Pulmonary artery endothelial cell (primary cell): ENCODE measurements around the gene RBM19. TPM values are rescaled to one million over a fixed set of nuclear protein-coding genes. Genes with fewer than 3 reads are reported as not detected.
A peak's percentile ranks its signal among the peaks of the same experiment; 100 is the strongest.

Experiments used
- DNase-seq: peaks from one replicate; pipeline ENCODE4 v3.0.0-alpha.2; 2011; ENCODE audit warnings: low read depth, low spot score
- total RNA-seq: library from RNA; depleted of rRNA; stranded (reverse); fragments of >200 nt; gene quantifications from 2 replicates; pipeline ENCODE4 v1.2.3, GENCODE V29; 2014

Gene RBM19
- total RNA-seq, 1 donor from 2014 or later, result 21.4 TPM

DNA sequence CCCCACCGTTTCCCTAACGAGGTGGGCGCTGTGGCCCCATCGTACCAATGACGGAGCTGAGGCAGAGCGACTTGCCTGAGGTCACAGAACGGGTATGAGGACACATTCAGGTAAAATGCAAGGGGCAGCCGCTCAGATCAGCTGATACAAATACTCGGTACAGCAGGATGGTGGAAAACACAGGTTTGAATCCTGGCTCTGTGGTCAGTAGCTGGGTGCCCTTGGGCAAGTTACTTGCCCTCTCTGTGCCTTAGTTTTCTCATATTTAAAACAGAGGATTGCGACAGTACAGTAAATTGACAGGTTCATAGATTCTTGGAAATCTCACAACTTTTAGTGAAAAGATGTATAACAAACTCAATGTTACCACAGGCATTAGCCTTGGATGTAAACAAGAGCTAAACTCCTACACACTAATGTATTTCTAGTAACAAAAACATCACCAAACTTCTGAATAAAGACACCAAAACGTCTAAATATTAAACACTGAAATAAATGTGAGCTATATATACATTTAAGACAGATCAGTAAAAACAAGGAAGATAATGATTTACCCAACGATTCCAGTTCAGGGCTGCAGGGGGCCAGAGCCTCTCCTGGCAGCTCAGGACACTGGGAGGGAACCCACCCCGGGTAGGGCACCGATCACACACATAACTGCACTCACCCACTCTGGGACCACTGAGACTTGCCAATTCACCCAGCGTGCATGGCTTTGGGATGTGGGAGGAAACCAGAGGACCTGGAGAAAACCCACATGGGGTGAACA lies 128.4 kb downstream of the RBM19 start:
- DNase-seq, result no peak

- DNase-seq, result no peak
These were observed 129.0 kb downstream of the RBM19 start for GRCh38 chr12:113837084-113837483.

- DNase-seq, result no peak
These were observed 130.2 kb downstream of the RBM19 start for GRCh38 chr12:113835896-113836295.

GRCh38 chr12:113835433-113835832 lies 130.7 kb downstream of the RBM19 start:
- DNase-seq, result no peak

DNA sequence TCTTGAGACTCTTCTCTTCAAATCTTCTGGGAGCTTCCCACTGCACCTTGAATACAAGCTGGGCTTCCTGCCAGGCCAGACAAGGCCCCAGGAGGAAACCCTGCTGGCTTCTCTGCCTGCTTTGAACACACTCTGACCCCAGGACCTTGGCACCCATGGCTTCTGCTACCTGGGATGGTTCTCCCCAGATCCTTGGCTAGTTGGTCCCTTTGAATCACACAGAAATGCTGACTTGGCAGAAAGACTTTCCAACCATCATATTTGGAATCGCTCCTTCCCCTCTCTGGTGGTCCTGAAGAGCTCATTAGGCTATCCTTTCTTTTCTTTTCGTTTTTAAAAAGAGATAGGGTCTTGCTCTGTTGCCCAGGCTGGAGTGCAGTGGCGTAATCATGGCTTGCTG lies 132.7 kb downstream of the RBM19 start:
- no peak for DNase-seq

- no peak for DNase-seq
These were observed 134.6 kb downstream of the RBM19 start for GRCh38 chr12:113831476-113831875.

GRCh38 chr12:113831016-113831415 lies 135.1 kb downstream of the RBM19 start:
- DNase-seq, result peak; percentile 13

DNA sequence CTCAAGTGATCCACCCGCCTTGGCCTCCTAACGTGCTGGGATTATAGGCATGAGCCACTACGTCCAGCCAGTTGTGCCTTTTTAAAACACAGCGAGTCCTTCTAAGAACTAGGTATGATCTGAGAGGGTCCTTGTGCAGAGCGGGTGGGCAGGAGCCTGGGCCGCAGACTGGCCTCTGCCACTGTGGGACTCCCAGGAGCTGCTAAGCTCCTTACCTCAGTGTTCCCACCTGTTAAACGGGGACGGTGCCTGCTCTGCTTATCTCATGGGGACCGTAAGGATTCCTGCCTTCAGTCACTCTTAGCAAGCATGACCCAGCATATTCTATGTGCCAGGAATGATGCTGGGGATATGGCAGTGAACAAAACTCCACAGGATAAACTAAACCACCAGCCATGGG lies 136.9 kb downstream of the RBM19 start:
- DNase-seq, result no peak

DNA sequence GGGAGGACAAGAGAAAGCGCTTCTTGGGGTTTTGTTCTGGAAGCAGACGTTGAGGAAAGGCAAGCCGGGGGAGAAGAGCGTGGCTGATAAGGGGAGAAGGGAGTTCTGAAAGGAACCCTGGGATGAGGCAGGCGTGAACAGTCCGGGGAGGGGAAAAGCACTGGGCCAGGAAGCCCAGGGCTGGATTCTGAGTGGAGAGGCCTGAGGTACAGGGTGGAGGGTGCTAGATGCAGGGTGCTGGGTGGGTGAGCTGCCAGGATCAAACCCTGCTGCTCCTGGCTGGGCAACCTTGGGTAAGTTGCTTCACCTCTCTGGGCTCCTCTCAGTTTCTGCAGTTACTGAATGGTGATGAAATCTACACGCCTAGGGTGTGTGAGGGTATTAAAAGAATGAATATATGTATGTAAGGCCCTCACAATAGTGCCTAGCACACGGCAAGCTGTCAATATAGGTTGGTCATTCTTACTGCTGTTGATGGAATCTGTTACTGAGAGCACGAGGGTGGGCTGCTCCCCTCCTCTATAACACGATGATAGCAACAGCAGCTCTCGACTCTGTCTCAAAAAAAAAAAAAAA lies 138.5 kb downstream of the RBM19 start:
- no peak for DNase-seq

- no peak for DNase-seq
These were observed 139.2 kb downstream of the RBM19 start for GRCh38 chr12:113826805-113827538.

DNA sequence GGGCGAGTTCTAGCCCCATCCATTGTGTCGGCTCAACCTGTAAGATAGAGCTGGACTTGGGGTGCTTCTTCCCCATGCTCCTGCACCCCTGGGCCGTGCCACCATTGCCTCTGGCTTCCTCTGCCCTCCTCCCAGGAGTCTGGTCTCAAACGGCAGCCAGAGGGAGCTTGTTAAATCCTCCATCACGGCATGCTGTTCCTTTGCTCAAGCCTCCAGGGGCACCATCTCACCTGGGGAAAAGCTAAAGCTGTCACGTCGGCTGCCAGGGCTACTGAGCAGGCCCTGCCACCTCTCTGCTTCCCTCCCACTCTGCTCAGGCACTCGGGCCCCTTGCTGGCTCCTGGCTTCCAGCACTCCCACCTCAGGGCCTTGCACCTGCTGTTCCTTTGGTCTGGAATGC lies 140.4 kb downstream of the RBM19 start:
- DNase-seq, result no peak

DNA sequence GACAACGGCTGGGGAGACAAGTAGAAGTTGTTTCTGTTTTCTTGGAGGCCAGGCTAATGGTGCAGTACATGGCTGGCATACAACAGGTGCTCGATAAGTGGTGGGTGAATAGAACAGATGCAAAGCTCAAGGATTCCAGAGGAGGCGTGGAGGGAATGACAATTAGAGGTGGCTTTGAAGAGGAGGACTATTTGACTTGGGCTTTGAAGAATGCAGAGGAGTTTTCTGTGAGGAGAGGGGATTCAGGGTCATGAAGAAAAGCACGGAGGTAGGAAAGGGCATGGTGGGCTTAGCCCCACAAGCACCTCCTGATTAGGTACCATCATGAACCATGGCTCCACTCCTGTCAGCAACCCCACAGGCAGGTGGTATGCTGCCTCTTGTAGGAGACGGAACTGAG lies 142.3 kb downstream of the RBM19 start:
- no peak for DNase-seq

GRCh38 chr12:113823016-113823415 lies 143.1 kb downstream of the RBM19 start:
- DNase-seq, result no peak

DNA sequence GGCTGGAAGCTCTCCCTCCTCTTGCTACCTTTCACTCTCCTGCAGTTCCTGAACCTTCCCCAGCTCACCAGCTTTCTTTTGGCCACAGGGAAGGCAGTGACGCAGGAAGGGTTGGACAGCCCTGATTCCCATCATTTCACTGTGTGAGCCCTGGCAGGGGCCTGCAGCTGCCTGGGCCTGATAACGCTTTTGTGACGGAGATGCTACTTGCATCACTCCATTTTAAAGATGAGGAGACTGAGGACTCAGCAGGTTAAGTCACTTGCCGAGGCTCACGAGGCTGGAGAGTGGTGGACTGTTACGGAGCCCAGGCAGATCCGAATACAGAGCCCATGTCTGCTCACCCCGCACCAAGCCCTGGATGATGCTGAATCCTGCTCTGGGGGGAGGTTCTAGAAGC lies 145.3 kb downstream of the RBM19 start:
- no peak for DNase-seq

- no peak for DNase-seq
These were observed 145.8 kb downstream of the RBM19 start for GRCh38 chr12:113820309-113820708.

GRCh38 chr12:113819495-113819894 lies 146.6 kb downstream of the RBM19 start:
- no peak for DNase-seq

DNA sequence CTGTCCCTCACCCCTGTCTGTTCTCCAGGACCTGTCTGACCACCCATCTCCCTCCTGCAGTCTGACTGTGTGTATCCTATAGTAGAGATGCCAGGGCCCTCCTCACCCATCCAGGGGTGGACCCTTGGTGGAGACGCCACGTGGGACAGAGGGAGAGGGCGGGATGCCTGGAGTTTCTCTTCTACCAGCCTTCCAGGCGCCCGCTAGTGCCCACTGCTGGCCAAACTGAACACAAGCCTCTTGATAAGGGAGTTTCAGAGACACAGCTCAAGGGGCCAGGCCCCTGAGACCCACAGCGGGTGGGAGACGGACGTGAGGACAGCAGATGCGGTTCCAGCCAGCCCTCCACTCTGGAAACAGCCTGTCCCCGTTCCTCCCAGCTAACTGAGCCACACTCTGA lies 147.3 kb downstream of the RBM19 start:
- DNase-seq, result no peak

DNA sequence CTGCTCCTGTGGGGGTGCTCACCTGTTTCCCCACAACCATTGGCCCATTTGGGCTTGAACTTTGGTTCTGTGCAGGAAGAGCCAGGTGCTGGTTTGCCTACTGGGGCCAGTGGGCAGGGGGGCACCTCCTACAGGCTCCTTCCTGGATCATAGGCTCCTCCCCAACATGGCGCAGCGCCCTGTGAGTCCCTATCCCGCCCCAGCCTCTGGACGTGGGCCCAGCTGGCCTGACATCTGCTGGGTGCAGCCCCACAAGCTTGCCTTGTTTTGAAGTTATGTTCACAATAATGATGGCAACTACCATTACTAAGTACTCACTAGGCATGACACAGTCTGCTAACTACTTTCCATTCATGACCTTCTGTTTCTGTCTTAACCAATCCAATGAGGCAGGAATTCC lies 147.8 kb downstream of the RBM19 start:
- DNase-seq, result no peak

DNA sequence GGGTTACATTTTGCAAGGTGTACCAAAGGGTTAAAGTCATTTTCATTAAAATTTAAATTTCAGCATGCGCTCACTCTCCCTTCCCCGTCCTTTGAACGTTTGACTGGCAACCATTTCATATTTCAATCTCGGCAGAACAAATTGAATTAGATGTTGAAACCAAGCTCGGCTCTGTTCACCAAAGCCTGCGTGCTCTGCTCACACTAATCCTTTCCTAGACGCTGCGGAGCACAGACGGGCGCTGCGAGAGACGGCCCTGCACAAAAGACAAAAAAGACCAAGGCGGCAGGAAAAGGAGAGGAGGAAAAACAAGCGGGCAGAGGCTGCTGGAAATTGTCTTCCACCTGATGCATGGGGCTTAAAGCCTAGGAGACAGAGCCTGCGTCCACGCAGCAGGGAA lies 149.3 kb downstream of the RBM19 start:
- DNase-seq, result no peak

- no peak for DNase-seq
These were observed 151.1 kb downstream of the RBM19 start for GRCh38 chr12:113815031-113815430.

- no peak for DNase-seq
These were observed 152.9 kb downstream of the RBM19 start for GRCh38 chr12:113813229-113813541.

DNA sequence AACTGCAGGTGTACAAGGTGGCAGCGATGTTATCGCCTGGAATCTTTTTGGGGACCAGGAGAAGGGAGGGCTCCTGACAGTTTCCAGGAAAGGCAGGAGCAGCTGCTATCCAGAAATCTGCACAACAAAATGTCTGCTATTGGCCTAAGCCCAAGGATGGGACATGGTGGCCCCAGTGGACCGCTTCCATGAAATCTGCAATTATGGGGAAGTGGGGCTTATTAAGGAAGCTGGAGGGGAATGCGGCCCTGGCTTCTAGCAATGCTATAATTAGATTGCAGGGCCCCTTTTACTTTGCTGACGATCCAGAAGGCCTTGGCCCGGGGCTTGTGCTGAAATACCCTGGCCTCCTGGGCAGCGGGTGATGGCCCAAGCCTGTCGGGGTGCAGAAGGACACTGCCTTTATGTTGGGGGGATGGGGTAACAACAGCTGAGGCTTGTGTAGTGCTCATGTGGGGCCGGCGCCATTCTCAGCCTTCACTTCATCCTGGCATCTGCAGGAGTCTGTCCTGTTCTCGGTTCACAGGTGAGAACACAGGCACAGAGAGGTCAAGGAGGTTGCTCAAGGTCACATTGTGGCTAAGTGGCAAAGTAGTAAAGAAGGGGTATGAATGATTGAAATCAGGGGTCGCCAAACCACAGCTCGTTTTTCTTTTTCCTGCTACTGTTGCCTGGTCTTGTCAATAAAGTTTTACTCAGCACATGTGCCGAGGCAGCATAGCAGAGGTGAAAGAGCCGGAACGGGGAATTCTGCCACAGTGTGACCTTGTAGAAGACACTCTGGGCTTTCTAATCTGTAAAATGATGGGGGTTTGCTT lies 153.5 kb downstream of the RBM19 start:
- no peak for DNase-seq
